Bronchus fibroblast of lung (primary cell): ENCODE measurements around the gene PLGRKT. TPM values are rescaled to one million over a fixed set of nuclear protein-coding genes. Genes with fewer than 3 reads are reported as not detected.

Experiments
- total RNA-seq: library from RNA; depleted of rRNA; stranded (reverse); fragments of >200 nt; gene quantifications from 2 replicates; pipeline ENCODE4 v1.2.3, GENCODE V29; 2015

PLGRKT gene
- total RNA-seq: 35.4 and 43.5 TPM in 2 replicates

DNA sequence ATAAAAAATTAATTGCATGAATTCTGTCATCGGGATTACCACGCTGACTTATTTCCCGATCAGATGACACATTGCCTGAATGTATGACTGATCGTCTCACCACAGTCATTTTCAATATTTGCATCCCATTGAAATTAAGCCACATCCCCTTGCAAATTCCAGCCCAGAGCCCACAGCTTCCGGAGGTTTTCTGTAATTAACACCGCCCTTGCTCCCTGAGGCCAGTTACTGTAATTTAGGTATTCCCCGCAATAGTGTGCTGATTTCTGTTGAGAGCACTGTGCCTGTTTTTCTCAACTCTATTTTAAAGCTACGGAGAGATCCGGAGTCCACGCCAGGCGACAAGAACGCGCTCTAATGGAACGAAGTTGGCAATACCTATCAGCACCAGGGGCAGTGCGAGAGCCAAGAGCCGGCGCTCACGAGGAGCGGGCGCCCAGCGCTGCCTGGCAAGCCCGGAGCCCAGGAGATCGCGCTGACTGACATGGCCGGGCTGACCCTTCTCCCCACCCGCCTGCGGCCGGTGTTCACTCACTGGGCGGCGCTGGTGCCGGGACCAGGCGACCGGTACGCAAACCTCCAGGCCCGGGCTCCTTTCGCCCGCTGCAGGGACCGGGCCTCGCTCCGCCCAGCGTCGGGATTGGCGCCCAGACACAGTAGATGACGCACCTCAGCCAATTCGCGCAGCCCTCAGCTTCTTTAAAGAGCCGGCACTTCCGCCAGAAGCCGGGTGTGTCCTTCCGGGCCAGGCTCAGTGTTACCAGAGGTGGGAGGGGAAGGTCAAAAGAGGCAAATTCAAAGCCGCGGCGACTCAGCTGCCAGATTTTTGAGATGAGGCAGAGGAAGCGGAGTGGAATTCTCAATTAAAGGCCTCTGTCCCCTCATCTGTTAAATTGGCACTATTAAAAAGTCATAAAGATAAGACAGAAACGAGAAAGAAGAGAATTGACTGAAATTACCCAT, at the start of gene PLGRKT:
TSS of gene PLGRKT (minus strand) at position 672 of the 963 bp plus-strand sequence. CDS start 5,948 bp downstream, outside the sequence.

GRCh38 chr9:5450359-5451091, 12.8 kb upstream of the PLGRKT start, which contains the start of gene CD274:
Gene CD274, plus strand, starts transcription at chr9:5450542. Its CDS starts 5,572 bp downstream, at chr9:5456114.

DNA sequence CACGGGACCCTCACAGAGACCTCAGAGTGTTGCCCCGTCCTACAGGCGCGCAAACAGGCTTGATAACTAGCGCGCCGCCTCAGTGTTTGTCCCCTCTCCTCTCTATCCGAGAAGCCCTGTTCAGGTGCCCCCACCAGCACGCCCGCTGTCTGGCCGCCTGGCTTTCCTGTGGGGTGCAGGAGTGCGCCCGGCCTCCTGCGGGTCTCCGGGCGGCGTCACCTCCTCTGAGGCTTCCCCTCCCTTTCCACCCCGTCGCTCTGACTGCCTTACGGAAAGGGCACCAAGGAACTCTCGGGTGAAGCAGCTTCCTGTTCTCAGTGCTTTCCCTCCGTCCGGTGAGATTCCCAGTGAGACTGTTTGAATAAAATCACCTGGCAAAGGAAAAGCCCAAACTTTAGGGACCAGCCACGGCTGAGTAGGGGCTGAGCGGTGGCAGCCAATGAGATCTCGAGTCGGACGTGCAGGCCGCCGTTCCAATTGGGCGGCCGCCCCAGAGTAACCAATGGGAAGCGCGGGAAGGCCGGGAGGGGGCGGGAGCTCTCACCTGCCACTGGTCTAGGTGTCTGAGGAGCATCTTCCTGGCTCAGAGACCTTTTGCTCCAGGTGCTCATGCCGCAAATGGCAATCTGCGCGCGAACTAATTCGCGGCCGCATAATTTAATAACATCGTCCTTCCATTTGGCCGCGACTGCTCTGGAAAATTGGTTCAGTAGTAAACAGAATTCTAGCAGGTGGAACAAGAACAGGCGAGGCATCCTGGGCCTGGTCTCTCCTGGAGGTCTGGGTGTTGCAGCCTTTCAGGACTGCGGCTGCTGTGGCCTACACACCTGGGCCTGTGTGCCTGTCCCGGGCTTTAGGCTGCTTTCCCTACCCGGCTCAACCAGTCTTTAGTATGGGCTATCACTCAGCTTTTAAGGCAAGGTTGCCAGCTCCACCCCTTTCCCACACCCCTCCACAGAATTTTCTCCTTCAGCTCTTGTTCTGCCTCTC, 98.4 kb downstream of the PLGRKT start, which contains the start of gene RLN1:
TSS of gene RLN1 (minus strand) at position 885 of the 990 bp plus-strand sequence. CDS start at position 755, 130 bp downstream.

Other genes with a start within 250 kb of the PLGRKT start
- gene INSL4, start 206.5 kb downstream of the PLGRKT start, total RNA-seq: not detected in 2 replicates
- 0.17 TPM in 1 of 2 replicates, not detected in the other for gene RLN2, start 133.2 kb downstream of the PLGRKT start, total RNA-seq
- gene RLN1, start 98.0 kb downstream of the PLGRKT start, total RNA-seq: not detected in 2 replicates
- gene CD274, start 12.6 kb upstream of the PLGRKT start, total RNA-seq: 2.5 and 2.9 TPM in 2 replicates
- 3.0 and 4.9 TPM in 2 replicates for gene PDCD1LG2, start 72.6 kb upstream of the PLGRKT start, total RNA-seq
- 14.1 and 16.8 TPM in 2 replicates for gene RIC1, start 191.2 kb upstream of the PLGRKT start, total RNA-seq